Measurements from ENCODE around the gene TTLL11.

Gene TTLL11

DNA sequence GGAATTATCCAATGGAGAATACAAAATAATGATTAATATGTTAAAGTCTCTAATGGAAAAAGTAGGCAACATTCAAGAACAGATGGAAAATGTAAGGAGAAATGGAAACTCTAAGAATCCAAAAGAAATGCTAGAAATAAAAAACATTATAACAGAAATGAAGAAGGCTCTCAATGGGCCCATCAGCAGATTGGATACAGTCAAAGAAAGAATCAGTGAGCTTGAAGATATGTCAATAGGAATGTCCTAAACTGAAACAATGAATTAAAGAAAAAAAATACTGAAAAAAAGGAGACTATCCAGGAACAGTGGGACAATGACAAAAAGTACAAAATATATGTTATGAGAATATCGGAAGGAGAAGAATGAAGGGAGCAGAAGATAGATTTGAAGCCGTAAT, 248.5 kb downstream of the TTLL11 start:
- DNase-seq, result no peak

DNA sequence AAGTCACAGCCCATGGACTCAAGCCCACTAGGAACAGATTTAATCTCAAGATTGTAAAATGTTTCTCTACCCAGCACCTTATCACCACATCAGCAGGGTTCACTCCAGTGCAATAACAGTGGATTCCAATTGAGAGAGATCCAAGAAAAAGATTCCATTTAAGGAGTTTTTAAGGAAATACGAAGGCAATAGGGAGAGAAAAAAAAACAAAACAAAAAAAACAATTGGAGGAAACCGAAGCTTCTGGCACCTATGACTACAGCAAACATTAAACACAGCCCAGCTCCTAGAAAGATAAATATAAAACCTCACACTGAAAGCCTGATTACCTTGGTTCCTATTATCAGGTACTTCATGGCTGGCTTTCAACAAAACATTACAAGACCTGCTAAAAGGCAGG, 249.0 kb downstream of the TTLL11 start:
- no peak for DNase-seq

DNA sequence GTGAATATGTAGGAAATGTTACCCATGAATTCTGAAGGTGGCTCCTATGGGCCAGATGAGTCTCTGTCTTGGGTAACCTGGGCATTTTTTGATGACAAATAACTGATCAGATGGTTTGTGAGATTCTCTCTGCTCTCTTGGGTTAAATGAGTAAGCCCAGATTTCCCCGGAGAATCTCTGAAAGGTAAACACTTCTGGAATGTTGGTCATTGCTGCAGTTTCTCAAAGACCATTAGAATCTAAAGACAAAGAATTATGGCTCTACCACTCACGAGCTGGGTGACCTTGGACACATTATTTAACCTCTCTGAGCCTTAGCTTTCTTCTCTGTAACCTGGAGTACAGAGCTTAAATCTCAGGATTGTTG, 250.5 kb downstream of the TTLL11 start:
- peak; percentile 76 for DNase-seq

DNA sequence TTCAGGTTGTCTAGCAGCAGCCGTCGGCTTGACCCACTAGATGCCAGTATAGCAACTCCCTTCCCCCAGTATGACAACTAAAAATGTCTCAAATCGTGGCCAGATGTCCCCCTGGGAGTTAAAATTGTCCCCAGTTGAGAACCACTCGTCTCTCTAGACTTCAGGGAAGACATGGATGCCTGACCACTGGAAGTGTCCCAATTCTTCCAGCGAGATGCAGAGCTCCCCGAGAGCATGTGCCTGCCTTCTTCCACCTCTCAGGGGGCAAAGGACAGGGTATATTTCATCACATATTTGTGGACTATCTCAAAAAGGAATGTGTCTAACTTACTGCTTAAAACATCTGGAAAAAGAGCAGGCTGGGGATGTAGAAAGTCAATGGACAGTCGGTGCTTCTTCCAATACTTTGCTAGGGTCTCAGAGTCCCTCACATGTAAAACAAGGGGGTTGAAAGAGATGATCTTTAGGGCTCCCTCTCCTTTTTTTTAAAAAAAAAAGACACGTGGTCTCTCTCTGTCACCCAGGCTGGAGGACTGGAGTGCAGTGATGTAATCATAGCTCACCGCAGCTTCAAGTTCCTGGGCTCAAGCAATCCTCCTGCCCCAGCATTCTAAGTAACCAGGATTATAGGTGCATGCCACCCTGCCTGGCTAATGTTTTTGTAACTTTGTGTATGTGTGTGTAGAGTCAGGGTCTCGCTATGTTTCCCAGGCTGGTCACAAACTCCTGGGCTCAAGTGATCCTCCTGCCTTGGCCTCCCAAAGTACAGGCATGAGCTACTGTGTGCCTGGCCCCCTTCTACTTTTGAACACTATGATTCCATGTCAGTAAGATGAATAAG, 251.1 kb downstream of the TTLL11 start:
- peak; percentile 43 for DNase-seq

DNA sequence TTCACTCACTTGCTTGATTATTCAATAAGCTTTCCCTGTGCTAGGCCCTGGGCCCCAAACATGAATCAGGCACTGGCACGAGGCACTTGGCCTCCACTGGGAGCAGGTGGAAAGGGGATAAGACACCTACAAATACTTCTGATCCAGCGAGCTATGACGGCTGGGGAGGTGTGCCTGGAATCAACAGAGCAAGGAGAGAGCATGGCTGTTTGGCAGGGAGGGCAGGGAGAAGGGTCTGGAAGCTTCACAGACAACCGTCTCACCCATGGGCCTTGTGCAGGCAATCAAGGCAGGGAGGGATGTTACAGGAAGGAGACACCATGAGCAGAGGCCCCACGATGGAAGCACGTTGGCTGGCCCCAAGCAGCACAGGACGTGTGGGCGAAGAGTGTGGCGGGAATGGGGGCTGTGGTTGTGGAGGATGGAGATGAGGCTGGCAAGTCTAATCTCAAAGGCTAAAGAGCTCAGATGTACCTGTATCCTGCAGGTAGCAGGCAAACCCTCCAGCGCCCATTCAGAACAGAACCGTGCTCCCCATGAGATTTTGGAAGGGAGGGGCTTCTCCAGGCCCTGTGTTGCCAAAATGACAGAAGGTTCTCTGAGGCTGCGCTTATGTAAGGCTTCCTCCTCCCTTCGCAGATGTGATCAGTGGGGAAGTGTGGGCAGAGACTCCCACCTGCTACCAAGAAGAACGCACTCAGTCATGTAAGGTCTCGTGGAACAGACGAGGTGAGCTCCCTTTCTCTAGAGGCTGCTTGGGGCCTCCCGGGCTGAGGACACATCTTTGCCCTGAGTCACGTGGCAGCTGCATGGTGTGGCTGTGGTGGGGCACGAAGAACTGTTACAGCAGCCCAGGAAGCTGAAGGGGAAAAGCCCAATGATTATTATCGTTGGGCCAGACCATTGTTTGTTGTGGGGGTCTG, 252.0 kb downstream of the TTLL11 start:
- DNase-seq, result no peak

DNA sequence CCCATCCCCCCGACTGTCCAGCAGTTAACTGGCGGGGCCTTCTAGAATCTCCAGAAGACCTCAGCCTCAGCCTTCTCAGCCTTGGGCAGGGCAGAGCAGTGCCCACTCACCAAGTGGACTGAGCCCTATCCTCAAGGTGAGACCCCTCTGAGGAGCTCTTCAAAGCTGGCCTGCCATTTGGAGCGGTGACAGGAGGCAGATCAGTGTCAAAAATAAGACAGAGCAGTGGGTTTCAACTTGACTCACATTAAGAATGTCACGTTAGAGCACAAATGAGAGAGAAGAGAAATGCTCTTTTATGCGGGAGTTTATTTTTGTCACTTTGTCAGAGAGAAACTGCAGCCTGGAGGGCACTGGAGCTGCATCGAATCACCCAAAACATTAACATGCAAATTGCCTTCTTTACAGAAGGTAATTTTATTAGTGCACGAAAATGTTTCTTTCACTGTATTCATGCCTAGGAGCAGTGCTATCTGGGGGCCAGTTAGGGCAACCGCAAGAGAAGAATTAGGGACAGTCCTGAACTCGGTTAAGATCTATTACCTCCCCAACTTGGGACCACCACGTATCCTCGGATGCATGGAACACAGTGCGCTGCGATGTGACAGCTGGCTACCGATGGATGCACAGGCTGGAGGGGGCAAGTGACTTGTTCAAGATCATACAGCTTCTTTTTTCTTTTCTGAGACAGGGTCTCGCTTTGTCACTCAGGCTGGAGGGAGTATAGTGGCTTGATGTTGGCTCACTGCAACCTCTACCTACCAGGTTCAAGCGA, 253.2 kb downstream of the TTLL11 start:
- no peak for DNase-seq

DNA sequence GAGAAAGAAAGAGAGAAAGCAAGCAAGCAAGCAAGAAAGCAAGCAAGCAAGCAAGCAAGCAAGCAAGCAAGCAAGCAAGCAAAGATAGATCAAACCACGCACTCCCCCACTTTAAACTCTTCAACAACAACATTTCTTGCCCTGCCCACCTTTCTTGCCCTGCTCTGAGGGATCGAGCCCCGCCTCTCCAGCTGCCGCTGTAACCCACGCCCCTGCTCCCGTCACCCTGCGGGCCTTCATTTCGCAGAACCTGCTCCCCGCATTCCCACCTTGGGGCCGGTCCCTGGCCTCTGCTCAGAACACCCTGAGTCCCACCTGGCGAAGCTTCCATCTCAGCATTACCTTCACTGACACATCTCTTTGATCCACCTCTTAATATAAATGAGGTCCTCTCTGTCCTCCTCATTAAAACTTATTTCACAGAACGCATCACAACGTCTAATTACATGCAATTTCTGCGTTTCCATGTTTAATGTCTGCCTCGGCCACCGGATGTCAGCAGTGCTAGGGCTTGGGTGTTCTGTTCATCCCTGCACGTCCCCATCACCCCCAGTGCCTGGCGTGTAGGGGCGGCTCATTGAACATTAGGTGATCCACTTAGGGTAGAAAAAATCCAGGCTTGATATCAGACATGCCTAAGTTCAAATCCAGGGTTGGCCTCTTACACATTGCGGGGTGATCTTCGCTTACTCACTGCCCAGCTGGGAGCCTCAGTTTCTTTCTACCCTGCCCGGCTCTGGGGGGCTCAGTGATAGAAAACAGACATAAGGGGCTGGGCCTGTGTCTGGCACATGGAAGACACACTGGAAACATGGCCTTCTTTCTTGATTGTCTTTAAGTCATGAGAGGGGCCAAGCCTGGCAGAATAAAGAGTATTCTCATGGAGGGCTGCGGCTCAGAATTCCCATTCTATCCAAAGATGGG, 254.1 kb downstream of the TTLL11 start:
- no peak for DNase-seq

DNA sequence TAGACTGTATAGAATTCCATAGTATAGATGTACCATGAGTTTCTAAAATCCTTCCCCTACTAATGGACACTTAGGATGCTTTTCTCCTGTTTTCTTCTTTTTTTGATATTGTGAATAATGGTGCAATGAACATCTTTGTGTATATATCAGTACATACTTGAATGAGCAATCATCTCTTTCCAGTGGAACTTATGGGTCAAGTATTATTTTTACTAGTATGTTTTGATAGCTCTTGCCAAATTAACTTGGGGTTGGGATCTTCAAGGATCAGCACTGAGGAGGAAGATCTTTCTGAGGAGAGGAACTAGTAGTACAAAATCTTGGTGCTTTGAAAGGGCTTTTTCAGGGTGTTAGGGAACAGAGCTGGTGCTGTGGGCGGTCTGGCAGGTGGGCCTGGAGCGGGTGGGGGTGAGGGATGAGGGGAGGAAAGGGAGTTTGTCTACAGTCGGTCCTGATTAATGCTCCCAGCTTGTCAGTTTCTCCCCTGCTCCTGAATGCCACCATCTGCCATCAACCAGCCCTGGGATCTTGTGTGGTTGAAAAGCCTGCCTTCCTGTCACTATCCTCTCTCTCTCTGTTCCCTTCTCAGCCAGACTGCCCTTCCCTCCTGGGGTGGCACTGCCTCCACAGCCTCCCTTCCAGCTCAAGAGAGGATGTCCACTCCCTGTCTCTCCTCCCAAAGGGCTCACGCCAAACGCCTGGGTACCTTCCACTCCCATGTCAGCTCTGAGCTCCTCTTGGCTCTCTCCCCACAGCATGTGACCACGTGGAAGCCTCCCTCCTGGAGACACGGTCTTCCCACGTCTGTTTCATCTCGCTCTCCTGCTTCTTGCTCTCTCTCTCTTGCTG, 255.8 kb downstream of the TTLL11 start:
- DNase-seq, result no peak

DNA sequence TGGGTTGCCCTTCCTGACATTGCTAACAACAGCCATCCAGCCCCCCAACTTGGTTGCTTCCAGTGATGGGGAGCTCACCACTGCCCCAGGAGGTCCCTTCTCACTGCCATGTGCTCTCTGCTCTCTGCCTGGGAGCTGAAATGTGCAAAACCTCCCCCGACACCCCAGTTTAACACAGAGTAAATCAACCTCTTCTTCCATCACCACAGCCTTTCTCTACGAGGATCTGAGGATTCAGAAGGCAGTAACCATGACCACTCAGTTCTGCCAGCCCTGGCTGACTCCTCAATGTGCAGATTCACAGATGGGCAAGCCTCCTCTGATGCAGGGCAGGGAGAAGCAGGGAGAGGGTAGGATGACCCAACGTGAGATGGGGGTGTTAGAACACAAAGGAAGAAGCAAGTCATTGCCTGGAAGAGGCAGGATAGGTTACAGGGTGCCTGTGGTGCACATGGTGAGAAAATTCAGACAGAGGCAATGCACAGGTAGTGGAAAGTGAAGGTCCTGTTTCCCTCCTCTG, 256.7 kb downstream of the TTLL11 start:
- DNase-seq, result no peak

DNA sequence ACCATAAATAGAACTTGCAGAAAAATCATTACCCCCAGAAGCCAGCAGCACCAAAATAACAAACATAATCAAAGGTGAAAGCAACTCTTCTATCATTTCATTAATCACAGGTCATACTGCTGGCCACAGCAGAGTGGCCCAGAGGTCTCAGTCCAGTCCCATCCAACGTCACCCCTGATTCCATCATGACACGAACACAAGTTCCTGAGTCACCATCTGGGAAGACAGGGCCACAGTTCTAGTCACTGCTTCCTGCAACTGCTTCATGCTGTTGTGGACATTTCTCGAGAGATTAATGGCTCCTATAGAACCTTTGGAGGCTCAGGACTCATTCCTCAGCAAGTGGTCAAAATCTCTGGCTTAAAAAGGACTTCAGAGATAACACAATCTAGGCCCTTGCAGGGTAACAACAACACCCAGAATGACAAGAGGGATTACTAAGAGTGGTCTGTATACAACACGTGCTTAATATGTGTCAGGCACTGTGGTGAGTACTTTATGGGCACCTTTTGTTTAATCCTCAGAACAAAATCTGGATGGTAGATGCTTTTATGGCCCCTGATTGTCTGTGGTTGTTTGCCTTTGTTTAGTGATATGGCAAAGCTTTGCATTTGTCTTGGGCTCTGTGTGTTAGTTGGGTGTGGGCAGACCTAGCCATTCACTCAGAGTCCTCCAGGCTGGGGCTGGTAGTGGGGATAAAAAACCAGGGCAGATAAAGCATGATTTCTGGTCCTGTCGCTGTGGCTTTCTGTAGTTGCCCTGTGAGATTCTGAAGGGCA, 257.3 kb downstream of the TTLL11 start:
- DNase-seq, result no peak

DNA sequence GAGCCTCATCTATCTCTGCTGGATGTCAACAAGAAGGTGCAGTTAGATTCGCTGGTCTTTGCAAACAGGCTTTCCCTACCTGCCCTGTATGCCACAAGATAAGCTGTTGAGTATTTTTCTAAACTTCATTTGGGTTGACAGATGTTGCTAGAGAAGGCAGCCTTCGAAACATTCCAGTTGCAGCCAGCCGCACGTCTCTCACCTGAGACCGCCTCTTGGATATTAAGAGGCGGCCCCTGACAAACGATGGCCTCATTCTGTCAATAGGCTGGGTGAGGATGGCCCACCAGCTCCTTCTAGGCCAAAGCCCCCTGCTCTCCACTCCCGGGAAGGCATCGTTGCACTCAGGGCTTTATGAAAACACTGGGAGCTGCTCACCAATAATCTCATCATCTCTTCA, 260.0 kb downstream of the TTLL11 start:
- no peak for DNase-seq

DNA sequence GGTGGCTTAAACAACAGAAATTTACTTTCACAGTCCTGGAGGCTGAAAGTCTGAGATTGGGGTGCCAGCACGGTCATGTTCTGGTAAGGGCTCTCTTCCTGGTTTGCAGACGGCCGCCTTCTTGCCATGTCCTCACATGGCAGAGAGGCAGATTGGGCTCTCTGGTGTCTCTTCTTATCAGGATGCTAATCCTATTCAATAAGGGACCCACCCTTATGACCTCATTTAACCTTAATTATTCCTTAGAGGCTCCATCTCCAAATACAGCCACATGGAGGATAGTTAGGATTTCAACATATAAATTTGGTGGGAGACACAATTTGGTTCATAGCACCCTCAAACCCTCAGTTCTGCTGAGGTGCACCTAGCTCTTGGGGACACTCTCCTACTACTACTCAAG, 261.2 kb downstream of the TTLL11 start:
- DNase-seq, result no peak

DNA sequence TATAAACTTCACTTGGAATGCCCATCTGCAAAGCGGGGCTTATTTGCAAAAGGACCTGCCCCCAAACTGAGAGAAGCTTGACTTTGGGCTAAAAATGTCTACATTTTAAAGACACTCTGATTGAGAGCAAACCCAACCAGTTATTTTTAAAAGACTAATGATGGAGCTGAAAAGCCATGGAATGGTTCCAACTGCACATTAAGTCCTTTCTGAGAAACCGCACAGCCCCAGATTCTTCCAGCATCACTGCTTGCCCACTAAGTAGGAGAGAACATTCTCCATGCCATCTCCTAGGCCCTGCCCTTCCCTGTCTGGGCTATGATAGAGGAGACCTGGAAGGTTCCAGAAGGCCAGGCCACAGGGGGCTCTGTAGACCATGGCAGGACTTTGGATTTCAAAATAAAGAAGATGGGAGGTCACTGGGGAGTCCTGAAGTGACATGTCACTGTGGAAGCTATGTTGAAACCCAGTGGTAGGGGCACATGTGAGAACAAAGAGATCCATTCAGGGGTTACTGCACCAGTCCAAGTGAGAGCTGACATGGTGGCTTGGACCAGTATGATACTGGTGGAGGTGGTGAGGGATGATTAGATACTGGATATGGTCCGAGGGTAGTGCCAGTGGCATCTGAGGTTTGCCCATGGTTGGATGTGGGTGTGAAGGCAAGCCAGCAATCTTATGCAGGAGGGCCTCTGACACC, 262.5 kb downstream of the TTLL11 start:
- DNase-seq, result no peak

DNA sequence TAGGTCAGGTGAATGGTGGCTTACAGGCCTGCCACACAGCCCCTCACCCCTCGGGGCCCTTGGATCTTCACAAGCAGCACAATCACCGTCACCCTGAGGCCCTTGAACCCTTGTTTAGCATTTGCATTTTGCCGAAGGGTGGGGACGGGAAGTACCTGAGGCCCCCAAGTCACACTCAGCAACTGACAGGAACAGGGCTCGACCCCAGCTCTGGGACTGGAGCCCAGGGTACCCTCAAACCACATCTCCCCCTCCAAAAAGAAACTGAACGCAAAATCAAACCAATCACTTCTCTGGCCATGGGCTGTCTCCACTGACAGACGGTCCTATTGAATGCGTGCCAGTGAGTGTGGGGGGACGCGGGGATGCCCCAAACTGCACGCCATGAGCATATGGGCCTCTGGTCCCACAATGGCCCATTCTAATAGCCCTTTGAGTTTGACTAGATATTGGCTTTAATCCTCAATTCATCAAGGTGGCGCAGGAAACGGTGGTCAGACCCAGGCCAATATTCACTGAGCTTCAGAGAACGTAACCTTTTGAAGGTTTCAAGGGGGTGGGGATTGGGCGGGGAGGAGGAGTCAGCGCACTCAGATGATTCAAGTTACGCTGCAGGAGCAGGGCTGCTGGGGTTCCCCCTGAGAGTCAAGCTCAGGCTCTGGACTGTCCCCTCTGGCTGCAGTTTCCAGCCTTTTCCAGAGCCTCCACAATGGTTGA, 265.7 kb downstream of the TTLL11 start:
- DNase-seq, result no peak

DNA sequence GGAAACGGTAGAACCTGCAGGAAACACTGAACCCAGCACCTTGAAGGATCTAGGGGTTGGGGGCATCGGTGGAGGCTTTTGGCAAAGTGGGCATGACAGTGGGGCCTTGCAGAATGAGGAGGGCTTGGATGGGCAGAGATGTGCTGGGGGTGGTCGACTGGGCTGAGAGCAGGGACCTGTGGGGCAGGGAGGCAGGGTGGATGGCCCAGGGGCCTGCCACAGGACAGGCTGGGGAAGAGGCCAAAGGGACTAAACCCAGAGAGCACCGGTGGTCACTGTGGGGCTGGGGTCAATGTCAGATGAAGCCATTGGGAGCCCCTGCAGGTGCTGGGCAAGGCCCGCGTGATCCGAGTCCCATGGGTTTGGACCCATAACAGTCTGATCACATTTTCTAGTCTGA, 266.4 kb downstream of the TTLL11 start:
- no peak for DNase-seq

DNA sequence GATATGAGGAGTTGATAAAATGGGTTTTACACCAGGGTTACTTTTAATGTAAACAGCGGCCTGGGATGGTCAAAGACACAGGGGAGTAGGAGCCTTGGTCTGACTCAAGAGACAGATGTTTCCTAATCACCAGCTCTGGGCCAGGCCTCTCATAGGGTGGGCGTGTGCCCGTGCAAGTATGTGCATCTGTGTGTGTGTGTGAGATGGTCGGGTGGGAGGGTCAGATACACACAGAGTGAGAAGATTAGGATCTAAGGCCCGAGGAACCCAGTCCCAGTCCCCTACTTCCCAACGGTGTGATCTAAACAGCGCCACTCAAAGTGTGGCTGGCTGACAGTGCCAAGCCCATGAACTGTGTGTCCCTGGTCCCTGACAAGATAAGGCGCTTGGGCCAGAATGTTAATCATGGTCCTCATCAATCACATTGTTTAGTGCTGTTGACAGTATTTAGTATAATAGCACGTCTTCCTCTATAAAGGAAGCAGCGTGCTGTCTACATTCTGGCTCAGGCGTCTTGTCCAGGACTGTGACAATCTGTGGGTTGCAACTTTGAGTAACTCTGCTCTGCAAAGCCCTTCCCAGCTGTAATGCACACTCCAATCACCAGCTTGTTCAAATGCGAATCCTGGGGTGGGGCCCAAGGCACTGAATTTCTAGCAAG, 267.9 kb downstream of the TTLL11 start:
- DNase-seq, result no peak

DNA sequence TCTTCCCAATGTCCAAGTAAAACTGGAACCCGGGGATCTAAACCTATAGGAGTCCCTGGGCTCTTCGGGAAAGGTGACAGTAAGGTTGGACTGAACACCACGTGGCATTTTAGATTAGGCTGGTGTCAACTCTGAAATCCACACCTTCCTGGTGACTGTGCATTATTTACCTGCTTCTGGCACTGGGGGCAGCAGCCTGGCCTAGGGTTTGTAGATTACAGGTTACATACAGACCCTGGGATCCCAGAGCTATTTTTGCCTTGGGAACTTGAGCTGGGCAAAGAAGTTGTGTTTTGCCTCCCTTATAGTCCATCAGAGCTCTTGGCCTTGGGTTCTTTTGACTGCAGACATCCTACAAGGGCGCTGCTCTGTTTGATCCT, 268.5 kb downstream of the TTLL11 start:
- no peak for DNase-seq

DNA sequence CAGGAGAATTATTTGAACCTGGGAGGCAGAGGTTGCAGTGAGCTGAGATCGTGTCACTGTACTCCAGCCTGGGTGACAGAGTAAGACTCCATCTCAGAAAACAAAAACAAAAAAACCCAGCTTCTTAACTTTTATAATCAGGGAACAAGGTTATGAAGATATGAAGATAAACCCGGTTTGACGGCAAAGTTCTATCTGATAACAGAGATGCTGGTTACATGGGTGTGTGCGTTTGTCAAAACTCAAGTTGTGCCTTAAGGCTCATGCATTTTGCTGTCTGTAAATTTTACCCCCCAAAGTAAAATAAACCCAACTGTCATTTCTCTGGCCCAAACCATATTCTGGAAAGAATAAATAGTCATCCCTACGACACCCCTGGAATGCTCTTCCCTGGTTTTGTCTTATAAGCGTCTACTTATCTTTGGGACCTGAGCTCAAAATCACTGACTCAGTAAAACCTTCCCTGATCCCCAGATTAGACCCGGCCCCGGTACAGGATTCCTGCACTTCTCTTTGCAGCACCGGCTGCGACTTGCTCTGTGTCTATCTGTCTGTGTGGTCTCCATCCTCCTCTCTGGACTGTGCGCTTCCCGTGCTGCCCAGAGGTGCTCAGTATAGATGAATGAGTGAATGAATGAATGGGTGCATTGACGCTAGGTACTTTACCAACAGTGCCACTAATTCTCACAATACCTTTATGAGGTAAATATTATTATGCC, 269.5 kb downstream of the TTLL11 start:
- DNase-seq, result no peak
